ENCODE measurements around the gene PKD1.
"Not testable (repeated sequence)": the region's sequence is repeated elsewhere in the genome, so short reads cannot be mapped to it uniquely, and the experiment has no call there.

DNA sequence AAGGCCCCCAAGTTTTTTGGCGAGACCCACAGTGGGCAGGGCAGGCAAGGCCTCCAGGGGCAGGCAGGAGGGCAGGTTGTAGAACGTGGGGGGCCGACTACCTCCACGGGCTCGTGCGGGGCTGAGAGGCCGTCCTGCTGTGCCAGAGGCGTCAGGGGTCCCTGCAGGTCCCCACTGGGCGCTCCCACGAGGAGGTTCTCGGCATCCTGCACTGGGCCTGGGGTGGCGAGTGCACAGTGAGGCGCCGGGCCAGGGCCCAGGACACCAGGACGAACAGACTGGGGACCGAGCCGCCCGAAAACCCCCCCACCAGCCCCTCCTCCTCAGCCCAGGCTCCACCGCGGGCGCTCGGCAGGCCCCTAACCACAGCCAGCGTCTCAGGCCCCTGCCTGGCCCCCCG lies 19.3 kb downstream of the PKD1 start:
- not testable (repeated sequence) for TF ChIP-seq EZH2 (IDR thresholded peaks at IDR 0.05); POLR2AphosphoS5 (IDR thresholded peaks at IDR 0.05; ENCODE audit: low read depth, low read length); POLR2A (IDR thresholded peaks at IDR 0.05; ENCODE audit: borderline replicate concordance, extremely low read depth, insufficient read depth, insufficient read length); ZFX (IDR thresholded peaks at IDR 0.05)
- TF ChIP-seq, protein P1, sequence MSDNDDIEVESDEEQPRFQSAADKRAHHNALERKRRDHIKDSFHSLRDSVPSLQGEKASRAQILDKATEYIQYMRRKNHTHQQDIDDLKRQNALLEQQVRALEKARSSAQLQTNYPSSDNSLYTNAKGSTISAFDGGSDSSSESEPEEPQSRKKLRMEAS (IDR thresholded peaks at IDR 0.05), result not testable (repeated sequence)
- TF ChIP-seq, protein P2, sequence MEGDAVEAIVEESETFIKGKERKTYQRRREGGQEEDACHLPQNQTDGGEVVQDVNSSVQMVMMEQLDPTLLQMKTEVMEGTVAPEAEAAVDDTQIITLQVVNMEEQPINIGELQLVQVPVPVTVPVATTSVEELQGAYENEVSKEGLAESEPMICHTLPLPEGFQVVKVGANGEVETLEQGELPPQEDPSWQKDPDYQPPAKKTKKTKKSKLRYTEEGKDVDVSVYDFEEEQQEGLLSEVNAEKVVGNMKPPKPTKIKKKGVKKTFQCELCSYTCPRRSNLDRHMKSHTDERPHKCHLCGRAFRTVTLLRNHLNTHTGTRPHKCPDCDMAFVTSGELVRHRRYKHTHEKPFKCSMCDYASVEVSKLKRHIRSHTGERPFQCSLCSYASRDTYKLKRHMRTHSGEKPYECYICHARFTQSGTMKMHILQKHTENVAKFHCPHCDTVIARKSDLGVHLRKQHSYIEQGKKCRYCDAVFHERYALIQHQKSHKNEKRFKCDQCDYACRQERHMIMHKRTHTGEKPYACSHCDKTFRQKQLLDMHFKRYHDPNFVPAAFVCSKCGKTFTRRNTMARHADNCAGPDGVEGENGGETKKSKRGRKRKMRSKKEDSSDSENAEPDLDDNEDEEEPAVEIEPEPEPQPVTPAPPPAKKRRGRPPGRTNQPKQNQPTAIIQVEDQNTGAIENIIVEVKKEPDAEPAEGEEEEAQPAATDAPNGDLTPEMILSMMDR (IDR thresholded peaks at IDR 0.05 in 2 of 3, conservative IDR thresholded peaks at IDR 0.05 in 1 of 3; ENCODE audit: borderline replicate concordance in 1 of 3, insufficient read depth in 1 of 3, low read depth in 2 of 3, low read length in 2 of 3), result not testable (repeated sequence)

Data from HCT116 (cell line).